ENCODE results near the gene EHD2. TPM values are rescaled to one million over a fixed set of nuclear protein-coding genes. Genes with fewer than 3 reads are reported as not detected.

The EHD2 gene
- total RNA-seq, 2 experiments from 2014 or later, result 1.1 to 1.4 TPM

- Mint-ChIP-seq H3K9me3 (no peaks in the 10 kb centered on the region), H3K27ac (no peak overlapping the region), H3K36me3 (ENCODE audit: low read depth) (peaks cover 2% of the 10 kb centered on the region), H3K4me1 (ENCODE audit: low read depth) (no peaks in the 10 kb centered on the region), H3K27me3 (no peaks in the 10 kb centered on the region), H3K4me3 (no peak overlapping the region)
- ChIA-PET CTCF (no interaction called here), POLR2A (no interaction called here)
- intact Hi-C loops (cut with micrococcal nuclease), result no loop called here
- DNase-seq, result no peak
- TF ChIP-seq, protein P1, sequence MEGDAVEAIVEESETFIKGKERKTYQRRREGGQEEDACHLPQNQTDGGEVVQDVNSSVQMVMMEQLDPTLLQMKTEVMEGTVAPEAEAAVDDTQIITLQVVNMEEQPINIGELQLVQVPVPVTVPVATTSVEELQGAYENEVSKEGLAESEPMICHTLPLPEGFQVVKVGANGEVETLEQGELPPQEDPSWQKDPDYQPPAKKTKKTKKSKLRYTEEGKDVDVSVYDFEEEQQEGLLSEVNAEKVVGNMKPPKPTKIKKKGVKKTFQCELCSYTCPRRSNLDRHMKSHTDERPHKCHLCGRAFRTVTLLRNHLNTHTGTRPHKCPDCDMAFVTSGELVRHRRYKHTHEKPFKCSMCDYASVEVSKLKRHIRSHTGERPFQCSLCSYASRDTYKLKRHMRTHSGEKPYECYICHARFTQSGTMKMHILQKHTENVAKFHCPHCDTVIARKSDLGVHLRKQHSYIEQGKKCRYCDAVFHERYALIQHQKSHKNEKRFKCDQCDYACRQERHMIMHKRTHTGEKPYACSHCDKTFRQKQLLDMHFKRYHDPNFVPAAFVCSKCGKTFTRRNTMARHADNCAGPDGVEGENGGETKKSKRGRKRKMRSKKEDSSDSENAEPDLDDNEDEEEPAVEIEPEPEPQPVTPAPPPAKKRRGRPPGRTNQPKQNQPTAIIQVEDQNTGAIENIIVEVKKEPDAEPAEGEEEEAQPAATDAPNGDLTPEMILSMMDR (IDR thresholded peaks at IDR 0.05), result no peak
- no peak for ATAC-seq
These were observed 42.5 kb upstream of the EHD2 start for GRCh38 chr19:47670736-47671135.

GRCh38 chr19:47671499-47671898 lies 41.7 kb upstream of the EHD2 start:
- TF ChIP-seq, protein P1 (IDR thresholded peaks at IDR 0.05), result no peak
- Mint-ChIP-seq H3K9me3 (no peaks in the 10 kb centered on the region), H3K4me1 (ENCODE audit: low read depth) (no peaks in the 10 kb centered on the region), H3K27me3 (no peaks in the 10 kb centered on the region), H3K27ac (no peak overlapping the region), H3K4me3 (no peak overlapping the region), H3K36me3 (ENCODE audit: low read depth) (no peaks in the 10 kb centered on the region)
- POLR2A ChIA-PET, result no interaction called here
- DNase-seq, result no peak
- no peak for ATAC-seq
- CTCF ChIA-PET, result no interaction called here
- intact Hi-C loops (cut with micrococcal nuclease), result no loop called here

- Mint-ChIP-seq H3K4me3 (no peak overlapping the region), H3K36me3 (ENCODE audit: low read depth) (no peaks in the 10 kb centered on the region), H3K27me3 (no peaks in the 10 kb centered on the region), H3K9me3 (no peaks in the 10 kb centered on the region), H3K27ac (no peak overlapping the region), H3K4me1 (ENCODE audit: low read depth) (no peaks in the 10 kb centered on the region)
- TF ChIP-seq, protein P1 (IDR thresholded peaks at IDR 0.05), result no peak
- intact Hi-C loops (cut with micrococcal nuclease), result no loop called here
- DNase-seq, result no peak
- CTCF ChIA-PET, result no interaction called here
- POLR2A ChIA-PET, result no interaction called here
- ATAC-seq, result no peak
These were observed 39.8 kb upstream of the EHD2 start for GRCh38 chr19:47673426-47673825.

- DNase-seq (no peak), ATAC-seq (no peak)
- intact Hi-C loops (cut with micrococcal nuclease), result no loop called here
- H3K4me1 Mint-ChIP-seq (ENCODE audit: low read depth), result no peaks in the 10 kb centered on the region
- no peaks in the 10 kb centered on the region for H3K27me3 Mint-ChIP-seq
- CTCF ChIA-PET, result interaction anchor here (0.8 to 1.6 kb wide), 2 partner anchors 25 to 33 kb away, joined by 3 to 5 read pairs; no protein-coding TSS in a partner anchor
- POLR2A ChIA-PET, result interaction anchor here (0.6 kb wide), 1 partner anchor 9 kb away, joined by 5 read pairs; no protein-coding TSS in a partner anchor
- H3K27ac Mint-ChIP-seq, result no peak overlapping the region
- H3K36me3 Mint-ChIP-seq (ENCODE audit: low read depth), result peaks cover 3% of the 10 kb centered on the region
- TF ChIP-seq, protein P1 (IDR thresholded peaks at IDR 0.05), result no peak
- H3K4me3 Mint-ChIP-seq, result no peak overlapping the region
- no peaks in the 10 kb centered on the region for H3K9me3 Mint-ChIP-seq
These were observed 38.7 kb upstream of the EHD2 start for GRCh38 chr19:47674548-47674947.

DNA sequence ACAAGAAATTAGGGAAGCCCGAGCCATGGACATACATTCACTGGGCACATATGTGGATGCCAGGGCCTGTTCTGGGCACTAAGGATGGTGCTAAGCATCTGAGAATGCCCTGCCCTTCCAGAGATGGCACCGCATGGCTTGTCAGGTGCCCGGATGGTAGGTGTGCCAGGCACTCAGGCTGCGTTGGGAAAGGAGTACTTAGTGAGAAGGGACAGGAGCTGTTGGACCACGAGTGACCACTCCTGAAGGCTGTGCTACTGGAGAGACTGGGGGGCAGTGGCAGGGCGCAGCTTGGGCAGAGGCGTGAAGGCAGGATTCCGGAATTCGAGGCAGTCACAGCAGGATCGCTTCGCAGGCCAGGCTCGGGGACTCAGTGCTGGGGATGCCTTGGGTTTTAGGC lies 38.0 kb upstream of the EHD2 start:
- no peak overlapping the region for H3K4me3 Mint-ChIP-seq
- no peak overlapping the region for H3K27ac Mint-ChIP-seq
- H3K27me3 Mint-ChIP-seq, result no peaks in the 10 kb centered on the region
- no peaks in the 10 kb centered on the region for H3K9me3 Mint-ChIP-seq
- DNase-seq, result no peak
- TF ChIP-seq, protein P1 (IDR thresholded peaks at IDR 0.05), result no peak
- no peaks in the 10 kb centered on the region for H3K4me1 Mint-ChIP-seq (ENCODE audit: low read depth)
- no peak for ATAC-seq
- POLR2A ChIA-PET, result no interaction called here
- CTCF ChIA-PET, result interaction anchor here (1.6 kb wide), 1 partner anchor 25 kb away, joined by 5 read pairs; no protein-coding TSS in a partner anchor
- H3K36me3 Mint-ChIP-seq (ENCODE audit: low read depth), result peaks cover 3% of the 10 kb centered on the region
- intact Hi-C loops (cut with micrococcal nuclease), result no loop called here
